NCI-H748 treated with DMSO at 0.1 percent for 48 hours (cell line): ENCODE results near the gene S100A9.
A peak's percentile ranks its signal among the peaks of the same experiment; 100 is the strongest.
"Not testable (repeated sequence)": the region's sequence is repeated elsewhere in the genome, so short reads cannot be mapped to it uniquely, and the experiment has no call there.

Source experiments
- DNase-seq: peaks from one replicate; lab custom pipeline; 2025; lab: John Stamatoyannopoulos, UW

S100A9 gene

GRCh38 chr1:153345187-153346076 is 12.2 kb upstream of the S100A9 start:
- DNase-seq: no peak

DNA sequence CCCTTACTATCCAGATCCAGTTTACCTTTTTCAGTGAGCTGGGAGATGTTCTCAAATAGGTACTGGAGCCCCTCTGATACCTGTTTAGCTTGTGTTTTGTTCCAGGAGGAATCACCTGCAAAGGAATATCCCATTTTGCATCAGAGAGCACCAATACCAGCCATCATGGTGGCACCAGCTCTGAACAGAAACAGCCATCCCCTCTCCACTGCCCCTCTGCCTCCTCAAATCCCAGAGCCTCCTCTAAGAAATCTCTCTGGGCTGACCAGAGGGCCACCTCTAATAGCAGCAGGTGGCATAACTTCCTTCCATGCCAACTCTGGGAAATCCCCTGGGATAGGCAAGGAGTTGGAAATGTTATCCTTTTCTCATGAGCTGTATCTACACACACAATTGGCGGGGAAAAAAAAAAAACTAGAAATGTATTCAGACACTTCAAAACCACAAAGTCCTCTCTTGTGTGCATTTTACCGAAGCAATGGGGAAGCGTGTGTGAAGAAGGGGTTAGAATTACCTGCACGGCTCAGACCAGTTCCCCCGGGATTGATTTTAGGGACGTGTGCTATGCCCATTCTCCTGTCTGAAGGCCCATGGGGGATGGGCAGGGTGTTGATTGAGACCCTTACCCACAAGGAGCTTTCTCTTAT is 11.5 kb upstream of the S100A9 start:
- DNase-seq: no peak

DNA sequence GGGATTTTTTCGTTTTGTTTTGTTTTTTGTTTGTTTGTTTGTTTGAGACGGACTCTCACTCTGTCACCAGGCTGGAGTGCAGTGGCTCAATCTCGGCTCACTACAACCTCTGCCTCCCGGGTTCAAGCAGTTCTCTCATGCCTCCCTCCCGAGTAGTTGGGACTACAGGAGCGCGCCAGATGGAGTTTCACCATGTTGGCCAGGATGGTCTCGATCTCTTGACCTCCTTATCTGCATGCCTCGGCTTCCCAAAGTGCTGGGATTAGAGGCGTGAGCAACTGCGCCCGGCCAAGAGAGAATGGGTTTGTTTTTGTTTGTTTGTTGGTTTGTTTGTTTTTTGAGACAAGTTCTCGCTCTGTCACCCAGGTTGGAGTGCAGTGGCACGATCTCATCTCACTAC is 10.6 kb upstream of the S100A9 start:
- not testable (repeated sequence) for DNase-seq

DNA sequence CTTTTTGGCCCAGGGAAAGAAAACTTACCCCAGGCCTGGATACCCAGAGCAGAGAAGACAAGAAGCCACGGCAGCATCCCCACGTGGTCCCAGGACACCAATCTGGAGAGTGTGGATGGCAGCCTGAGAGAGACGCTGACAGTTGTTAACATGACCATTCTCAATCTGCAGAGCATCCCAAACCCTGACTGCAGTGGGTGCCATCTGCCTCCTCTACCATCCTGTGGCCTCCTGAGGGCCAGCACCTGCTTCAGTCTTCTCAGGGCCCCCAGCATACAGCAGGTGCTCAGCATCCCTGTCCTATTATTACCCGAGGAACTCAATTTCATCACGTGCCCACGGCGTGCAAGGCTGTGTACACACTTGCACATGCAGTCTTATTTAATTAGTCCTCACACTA is 9.8 kb upstream of the S100A9 start:
- no peak for DNase-seq

- no peak for DNase-seq
Observed at GRCh38 chr1:153348511-153349362, 8.9 kb upstream of the S100A9 start, which contains the start of gene PGLYRP4. Gene PGLYRP4 (minus strand): TSS chr1:153348841. CDS start chr1:153347932, 909 bp downstream.

DNA sequence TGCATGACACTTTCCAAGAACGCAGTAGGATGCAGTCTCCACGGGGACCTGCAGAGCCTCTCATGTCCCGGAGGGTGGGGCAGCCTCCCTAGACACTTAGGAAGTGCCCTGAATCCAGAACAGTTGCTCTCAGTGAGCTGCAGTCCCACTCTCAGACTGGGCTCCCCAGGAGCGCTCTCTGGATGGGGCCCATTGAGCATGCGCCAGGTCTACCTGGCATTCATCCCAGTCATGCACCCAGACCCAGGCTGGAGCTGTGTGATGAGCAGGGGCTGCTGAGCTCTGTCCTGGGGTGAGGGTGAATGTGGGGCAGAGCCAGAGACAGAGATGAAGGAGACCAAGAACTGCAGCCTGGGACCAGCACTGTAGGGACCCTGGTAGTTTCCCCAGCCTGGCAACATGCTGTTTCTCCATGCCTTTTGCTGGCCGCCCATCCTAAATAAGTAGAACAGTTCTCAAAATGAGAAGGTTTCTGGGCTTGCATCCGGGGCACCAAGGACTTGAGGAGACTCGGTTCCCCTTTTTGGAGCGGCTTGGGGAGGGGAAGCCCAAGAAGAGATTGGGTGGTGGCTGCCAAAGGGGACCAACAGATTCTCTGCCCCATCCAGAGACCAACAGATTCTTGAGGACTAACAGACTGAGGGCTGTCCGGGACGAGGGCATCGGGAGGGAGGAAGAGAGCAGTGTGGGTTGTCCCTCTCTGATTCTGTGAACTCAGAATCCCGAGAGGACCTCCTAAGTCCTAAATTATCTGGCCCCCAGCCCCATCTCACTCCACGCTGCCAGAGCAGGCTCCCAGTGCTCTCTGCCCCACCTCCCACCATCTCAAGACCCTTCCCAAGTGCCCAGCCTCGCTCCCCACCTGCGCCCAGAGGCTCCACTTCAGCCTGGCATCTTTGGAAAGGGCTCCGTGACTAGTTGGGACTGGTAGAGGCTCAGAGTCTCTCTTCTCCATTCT is 8.0 kb upstream of the S100A9 start:
- no peak for DNase-seq

GRCh38 chr1:153350321-153350957 is 7.2 kb upstream of the S100A9 start:
- no peak for DNase-seq

DNA sequence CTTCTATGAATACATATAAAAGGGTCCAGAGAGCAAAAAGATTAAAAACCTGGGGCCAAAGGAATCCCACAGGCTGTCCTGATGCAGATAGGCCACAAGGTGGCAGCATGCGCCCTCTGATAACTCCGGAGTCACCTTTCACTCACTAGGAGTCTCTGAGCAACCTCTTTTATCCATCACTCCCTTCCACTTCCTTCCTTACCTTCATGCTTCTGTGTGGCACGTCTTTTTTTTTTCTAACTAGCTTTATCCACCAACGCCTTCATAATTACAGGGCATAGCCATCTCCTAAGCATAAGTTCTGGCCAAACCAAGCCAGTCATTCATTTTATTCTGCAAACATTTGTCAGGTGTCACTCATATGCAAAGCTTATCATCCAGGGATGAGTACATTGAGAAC is 5.1 kb upstream of the S100A9 start:
- DNase-seq: peak; percentile 66

DNA sequence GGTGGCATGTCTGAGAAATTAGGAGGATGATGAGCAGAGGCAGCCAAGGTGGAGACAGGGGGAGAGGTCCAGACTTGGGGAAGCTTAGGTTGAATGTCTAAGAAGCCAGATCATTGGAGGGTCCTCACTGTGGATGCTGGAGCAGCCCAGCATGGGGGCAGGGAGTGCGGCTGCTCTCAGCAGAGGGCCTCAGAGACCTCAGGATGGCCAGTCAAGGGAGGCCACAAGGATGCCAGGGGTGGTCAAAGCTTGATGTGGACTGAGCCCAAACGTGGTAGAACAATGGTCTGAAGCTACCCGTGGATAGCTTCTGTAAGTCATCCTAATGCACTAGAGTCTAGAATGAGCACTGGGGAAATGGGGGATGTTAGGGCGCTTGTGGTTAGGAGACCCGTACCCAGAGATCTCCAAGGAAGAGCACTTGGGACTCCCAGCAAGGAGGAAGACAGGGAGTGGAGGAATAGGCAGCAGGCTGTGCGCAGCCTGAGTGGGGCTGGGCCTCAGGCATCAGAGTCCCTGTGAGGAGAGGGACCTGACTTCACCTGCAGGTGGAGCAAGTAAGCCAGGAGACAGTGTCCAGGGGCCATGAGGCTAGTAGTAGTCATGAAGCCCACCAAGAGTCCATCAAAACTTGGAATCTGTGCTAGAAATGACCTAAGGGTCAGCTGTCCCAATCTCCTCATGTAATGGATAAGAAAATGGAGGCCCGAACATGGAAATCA is 4.3 kb upstream of the S100A9 start:
- no peak for DNase-seq

DNA sequence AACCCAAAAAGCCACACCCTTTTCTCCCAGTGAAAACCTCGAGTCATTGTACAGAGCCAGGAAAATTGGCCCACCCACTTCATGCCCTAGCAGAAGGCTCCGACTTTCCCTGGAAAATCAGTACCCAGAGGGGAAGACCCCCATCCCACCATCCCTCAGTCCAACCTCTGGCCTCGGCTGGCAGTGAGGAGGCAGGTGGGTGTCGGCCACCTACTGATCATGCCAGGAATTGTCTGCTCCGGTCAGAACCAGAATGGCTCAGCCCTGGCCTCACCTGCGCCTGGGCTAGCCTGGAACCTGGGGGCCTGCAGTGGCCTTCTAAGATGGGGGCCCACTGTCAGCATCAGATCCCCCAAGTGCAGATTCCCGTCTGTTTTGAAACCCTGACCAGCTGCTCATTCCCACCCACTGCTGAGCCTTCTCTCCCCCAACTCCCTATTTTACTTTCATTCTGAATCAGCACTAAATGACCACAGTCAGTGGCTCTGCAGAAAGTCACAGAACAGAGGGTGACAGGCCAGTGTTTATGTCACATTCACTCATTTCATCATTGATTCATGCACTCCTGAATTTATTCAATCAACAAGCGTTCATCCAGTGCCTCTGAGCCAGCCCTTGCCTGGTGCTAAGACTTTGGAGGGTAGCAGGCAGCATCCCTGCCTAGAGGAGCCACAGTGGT is 3.0 kb upstream of the S100A9 start:
- no peak for DNase-seq

DNA sequence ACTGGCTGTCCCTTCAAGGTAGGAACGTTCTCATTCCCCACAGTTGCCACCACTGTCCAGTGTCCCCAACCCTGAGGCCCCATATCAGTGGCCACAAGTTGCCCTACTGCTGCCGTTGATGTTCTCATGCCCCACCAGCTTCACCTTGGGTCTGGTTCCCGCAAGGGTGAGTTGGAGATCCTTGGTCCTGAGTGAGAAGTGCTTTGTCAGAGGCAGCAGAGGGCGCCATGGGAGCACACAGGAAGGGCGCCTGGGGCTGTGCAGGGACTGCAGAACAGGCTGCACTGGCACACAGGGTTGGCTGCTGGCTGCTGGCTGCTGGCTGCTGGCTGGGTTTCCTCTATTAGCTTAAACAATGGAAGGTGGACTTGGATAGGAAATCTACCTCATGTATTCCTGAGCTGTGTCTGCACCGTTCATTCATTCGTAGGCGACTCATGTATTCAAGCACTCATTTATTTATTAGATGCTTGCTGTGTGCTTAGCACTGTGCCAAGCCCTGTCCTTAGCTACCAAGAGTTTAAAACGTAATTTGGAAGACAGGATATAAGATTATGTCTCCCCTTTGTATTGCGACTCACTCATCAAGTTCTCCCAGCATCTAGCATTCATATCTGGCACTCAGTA is 2.1 kb upstream of the S100A9 start:
- peak; percentile 59 for DNase-seq

DNA sequence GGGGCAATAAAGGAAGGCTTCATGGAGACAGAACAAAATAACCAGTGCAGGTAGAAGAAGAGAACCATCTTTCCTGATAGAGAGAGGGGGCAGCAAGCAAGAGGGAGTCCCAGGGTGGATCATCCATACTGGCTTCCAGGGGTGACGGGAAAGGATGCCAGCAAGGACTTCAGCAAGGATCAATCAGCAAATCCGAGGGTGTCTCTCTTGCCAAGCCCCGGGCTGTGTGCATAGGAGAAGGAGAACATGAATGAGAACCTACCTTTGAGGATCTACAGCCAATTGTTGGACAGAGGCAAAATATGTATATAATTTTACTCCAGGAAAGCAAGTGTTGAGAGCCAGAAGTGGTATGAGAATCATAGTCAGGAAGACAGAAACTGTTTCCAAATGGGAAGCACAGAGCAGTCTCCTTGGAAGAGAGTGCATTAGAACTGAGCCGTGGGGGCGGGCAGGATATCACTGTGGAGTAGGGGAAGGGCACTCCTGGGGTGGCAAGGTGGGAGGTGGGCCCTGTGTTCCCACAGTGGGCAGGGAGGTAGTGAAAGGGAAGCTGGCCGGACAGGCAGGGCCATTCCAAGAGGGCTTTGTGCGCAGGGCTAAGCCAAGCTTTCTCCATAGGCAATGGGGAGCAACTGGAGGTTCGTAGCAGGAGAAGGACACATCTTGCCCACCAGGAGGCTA is 1.1 kb upstream of the S100A9 start:
- DNase-seq: no peak

- DNase-seq: no peak
Observed at GRCh38 chr1:153357076-153357852, 390 bp upstream of the S100A9 start.

DNA sequence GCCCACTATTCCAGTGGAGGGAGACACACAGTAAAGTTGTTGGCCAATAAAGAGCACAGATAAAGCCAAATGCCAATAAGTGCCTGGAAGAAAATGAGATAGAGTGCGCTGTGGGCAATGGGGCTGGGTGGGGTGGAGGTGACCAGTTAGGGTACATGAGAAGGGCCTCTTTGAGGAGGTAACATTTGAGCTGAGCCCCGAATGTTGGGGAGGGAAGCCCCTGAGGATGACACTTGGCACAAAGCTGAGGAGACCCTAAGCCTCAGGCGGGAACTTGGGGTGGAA is 979 bp downstream of the S100A9 start:
- no peak for DNase-seq

DNA sequence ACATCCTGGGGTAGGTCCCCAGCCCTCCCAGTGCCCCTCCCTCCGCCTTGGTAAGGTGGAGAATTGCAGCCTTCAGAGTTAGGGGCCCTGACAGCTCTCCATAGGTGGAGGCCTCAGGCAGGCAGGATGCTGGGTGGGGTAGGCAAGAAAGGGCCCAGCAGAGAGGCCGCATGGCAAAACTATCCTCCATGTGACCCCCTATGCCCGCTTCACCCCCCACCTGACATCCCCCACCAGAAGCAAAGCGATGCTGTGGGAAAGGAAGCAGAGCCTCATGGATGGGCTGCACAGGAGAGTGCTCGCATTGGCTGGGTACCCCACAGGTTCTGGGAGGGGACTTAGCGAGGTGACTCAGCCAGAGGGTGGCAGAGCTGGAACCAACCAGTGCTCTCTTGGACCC is 1.6 kb downstream of the S100A9 start:
- no peak for DNase-seq

GRCh38 chr1:153360190-153360589 is 2.5 kb downstream of the S100A9 start:
- DNase-seq: no peak

DNA sequence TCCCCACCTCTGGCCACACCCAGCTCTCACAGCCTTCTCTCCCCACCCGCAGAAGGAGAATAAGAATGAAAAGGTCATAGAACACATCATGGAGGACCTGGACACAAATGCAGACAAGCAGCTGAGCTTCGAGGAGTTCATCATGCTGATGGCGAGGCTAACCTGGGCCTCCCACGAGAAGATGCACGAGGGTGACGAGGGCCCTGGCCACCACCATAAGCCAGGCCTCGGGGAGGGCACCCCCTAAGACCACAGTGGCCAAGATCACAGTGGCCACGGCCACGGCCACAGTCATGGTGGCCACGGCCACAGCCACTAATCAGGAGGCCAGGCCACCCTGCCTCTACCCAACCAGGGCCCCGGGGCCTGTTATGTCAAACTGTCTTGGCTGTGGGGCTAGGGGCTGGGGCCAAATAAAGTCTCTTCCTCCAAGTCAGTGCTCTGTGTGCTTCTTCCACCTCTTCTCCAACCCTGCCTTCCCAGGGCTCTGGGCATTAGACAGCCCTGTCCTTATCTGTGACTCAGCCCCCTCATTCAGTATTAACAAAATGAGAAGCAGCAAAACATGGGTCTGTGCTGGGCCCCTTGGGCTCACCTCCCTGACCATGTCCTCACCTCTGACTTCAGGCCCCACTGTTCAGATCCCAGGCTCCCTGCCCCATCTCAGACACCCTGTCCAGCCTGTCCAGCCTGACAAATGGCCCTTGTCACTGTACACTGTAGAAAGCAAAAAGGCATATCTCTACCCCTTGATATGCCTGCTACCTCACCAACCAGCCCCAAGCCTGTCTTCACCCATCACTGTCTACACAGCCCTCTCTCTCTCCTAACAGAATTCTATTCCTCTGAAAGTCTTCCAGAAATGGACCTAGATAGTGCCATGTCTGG is 3.2 kb downstream of the S100A9 start:
- DNase-seq: no peak
